ENCODE results near the gene PAX4. TPM values are rescaled to one million over a fixed set of nuclear protein-coding genes. Genes with fewer than 3 reads are reported as not detected.

PAX4 gene
- total RNA-seq, 1 experiment from 2014 or later, result not detected

DNA sequence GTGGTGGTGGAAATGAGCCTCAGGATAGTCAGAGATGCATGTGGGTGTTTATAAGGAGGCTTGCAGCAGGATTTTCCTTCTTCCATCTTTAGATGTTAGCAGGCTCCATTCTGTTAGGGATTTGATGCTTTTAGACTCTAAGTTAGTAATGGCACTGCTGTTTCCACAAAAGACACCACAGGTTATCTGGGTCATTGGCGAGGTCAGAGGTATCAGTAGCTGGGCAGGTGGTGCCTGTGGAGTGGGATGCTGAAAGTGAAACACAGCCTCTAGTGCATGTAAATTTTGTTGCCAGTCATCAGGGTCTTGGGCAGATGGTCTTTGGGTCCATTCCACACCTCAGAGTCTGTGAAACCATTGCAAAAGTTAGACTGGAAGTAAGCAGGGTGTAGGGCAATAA is 833 bp upstream of the PAX4 start:
- no CpG with 5 or more reads among the region's 1 CpG for WGBS (ENCODE audit: extremely low coverage, insufficient read length, low lambda C conversion rate)
- Histone ChIP-seq H3K4me2 (ENCODE audit: insufficient read depth, insufficient read length, low read length) (no peak overlapping the region), H3K4me1 (ENCODE audit: insufficient read depth, low read length) (no peaks in the 10 kb centered on the region), H4K20me1 (ENCODE audit: control insufficient read depth, insufficient read depth, insufficient read length) (no peaks in the 10 kb centered on the region), H3K27me3 (ENCODE audit: insufficient read depth, low read length) (peaks cover 20% of the 10 kb centered on the region; the same call in 1 of the 2 replicates), H3K18ac (ENCODE audit: insufficient read length, low read depth, low read length) (no peak overlapping the region), H3K9me3 (ENCODE audit: control insufficient read depth, low read depth, low read length) (no peaks in the 10 kb centered on the region), H2BK15ac (ENCODE audit: low read depth, low read length) (no peak overlapping the region), H2BK12ac (ENCODE audit: insufficient read length, low read depth, low read length) (no peak overlapping the region), H3T11ph (ENCODE audit: low read length) (no peak overlapping the region), H4K8ac (replicated peaks; ENCODE audit: insufficient read length, low read depth, low read length) (no peak overlapping the region), H3K14ac (ENCODE audit: insufficient read depth, low read length) (no peak overlapping the region), H2AFZ (ENCODE audit: low read length) (no peak overlapping the region), H2BK5ac (ENCODE audit: insufficient read length, low read length) (no peak overlapping the region), H3K23me2 (ENCODE audit: insufficient read length, low read depth, low read length, poor library complexity, severe bottlenecking) (peaks cover 16% of the 10 kb centered on the region), H4K91ac (ENCODE audit: insufficient read length, low read depth, low read length) (no peak overlapping the region), H3K79me2 (ENCODE audit: insufficient read depth, low read length) (no peaks in the 10 kb centered on the region), H3K9ac (ENCODE audit: extremely low read depth, insufficient read length, low read length) (no peak overlapping the region), H3K27ac (ENCODE audit: insufficient read length, low read depth, low read length) (no peak overlapping the region), H3K56ac (ENCODE audit: insufficient read length, low read depth, low read length) (no peak overlapping the region), H4K5ac (ENCODE audit: insufficient read length, low read depth, low read length) (no peak overlapping the region), H2AK5ac (ENCODE audit: insufficient read length, low read length) (no peak overlapping the region), H2BK120ac (ENCODE audit: low read depth, low read length, poor library complexity, severe bottlenecking) (no peak overlapping the region), H3K79me1 (ENCODE audit: insufficient read depth, low read depth, low read length, poor library complexity, severe bottlenecking) (no peaks in the 10 kb centered on the region), H3K23ac (ENCODE audit: insufficient read length, low read depth, low read length) (no peak overlapping the region), H3K4ac (ENCODE audit: low read depth, low read length) (no peak overlapping the region), H2BK20ac (ENCODE audit: low read depth, low read length, poor library complexity, severe bottlenecking) (no peak overlapping the region)
- DNase-seq, result no peak
- Mint-ChIP-seq H3K27me3 (ENCODE audit: low read depth) (peaks cover 91% of the 10 kb centered on the region), H3K36me3 (ENCODE audit: insufficient read depth in 1 of 3, low read depth in 3 of 3) (no peaks in the 10 kb centered on the region; a peak in 1 of 7 replicates), H3K9me3 (no peaks in the 10 kb centered on the region; a peak in 2 of 5 replicates), H3K4me3 (no peak overlapping the region), H3K4me1 (peaks cover 20% of the 10 kb centered on the region in 2 experiments), H3K27ac (no peak overlapping the region)
- TF ChIP-seq, protein P1, sequence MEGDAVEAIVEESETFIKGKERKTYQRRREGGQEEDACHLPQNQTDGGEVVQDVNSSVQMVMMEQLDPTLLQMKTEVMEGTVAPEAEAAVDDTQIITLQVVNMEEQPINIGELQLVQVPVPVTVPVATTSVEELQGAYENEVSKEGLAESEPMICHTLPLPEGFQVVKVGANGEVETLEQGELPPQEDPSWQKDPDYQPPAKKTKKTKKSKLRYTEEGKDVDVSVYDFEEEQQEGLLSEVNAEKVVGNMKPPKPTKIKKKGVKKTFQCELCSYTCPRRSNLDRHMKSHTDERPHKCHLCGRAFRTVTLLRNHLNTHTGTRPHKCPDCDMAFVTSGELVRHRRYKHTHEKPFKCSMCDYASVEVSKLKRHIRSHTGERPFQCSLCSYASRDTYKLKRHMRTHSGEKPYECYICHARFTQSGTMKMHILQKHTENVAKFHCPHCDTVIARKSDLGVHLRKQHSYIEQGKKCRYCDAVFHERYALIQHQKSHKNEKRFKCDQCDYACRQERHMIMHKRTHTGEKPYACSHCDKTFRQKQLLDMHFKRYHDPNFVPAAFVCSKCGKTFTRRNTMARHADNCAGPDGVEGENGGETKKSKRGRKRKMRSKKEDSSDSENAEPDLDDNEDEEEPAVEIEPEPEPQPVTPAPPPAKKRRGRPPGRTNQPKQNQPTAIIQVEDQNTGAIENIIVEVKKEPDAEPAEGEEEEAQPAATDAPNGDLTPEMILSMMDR (conservative IDR thresholded peaks at IDR 0.05), result no peak
